Ramos (cell line): ENCODE measurements around the gene STOM.

Experiments used
- in situ Hi-C: fragments of 300-500 bp; cut with MboI; formaldehyde crosslinking; loops from one replicate; pipeline ENCODE4 v1.14.3; 2022; ENCODE audit warnings: low sequenced_read_pairs; ENCODE audit not compliant: unreplicated experiment

The STOM gene

DNA sequence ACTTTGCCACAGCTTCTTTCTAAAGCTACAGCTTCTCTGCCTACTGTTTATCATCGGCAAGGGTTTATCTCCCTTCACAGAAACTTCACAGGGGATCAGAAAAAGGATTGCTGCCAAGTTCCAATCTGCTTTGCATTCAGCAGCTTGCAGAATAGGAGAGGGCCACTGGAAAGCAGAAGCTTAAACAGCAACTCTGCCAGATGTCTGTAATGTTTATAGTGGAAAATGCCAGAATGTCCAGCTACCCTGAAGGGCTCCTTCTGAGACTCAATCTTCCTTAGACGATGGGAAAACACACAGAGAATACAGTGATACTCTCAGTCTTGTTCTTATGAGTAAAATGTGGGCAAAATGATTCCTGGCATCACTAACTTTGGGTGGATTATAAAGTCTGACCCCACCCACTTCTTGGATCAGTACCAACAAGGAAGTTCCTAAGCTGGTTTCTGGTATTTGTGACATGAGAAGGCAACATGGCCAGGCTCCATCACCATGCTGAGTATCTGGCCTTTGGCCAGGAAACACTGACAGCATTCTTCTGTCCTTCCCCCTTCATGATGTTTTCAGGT is 19.0 kb downstream of the STOM start:
- in situ Hi-C loops = no loop called here

DNA sequence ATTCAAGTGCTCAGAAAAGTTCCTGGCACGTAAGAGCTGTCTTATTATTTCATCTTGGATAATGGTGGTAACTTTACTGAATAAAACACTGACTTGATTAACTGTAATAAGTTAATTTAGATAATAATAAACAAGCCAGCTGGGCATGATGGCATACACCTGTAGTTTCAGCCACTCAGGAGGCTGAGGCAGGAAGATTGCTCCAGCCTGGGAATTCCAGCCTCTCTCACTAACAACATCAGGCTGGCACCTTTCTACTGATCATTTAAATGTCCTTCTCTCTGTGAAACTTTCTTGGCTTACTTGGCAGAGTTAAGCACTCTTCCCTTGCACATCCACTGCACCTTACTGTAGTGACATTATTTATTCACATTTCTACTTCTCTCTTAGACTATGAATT is 20.0 kb downstream of the STOM start:
- in situ Hi-C loops = no loop called here

DNA sequence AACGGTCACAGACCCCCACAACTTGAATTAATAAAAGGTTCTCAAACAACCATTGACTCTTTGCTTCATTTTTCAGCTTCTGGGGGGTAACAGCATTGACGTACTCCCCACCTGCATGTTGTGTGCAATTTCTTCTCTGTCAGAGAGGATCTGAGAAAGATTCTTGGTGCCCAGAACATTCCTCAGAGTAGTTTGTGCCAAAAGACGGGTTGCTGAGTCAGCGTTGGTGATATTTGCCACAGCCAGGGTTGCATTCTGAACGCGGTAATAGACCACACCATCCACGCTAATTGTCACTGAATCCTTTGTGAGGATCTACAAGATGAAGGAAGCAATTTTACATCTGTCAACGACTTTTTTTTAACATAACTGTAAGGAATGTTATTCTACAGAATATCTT is 21.0 kb downstream of the STOM start:
- in situ Hi-C loops = no loop called here

DNA sequence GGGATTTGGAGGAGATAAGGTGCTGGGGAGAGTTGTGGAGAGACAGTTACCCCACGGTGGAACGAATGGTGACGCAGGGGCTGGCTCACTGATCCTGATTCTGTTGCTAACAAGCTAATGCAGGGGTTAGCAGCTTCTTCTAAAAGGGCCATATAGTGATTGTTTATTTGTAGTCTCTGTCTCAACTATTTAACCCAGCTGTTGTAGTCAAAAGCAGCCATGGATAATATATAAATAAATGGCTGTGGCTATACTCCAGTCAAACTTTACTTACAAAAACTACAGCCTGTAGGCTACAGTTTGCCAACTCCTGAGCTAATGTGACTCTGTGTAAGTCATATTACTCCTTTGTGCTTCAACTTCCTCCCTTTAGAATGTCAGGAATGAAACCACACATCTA is 21.8 kb downstream of the STOM start:
- in situ Hi-C loops = no loop called here

DNA sequence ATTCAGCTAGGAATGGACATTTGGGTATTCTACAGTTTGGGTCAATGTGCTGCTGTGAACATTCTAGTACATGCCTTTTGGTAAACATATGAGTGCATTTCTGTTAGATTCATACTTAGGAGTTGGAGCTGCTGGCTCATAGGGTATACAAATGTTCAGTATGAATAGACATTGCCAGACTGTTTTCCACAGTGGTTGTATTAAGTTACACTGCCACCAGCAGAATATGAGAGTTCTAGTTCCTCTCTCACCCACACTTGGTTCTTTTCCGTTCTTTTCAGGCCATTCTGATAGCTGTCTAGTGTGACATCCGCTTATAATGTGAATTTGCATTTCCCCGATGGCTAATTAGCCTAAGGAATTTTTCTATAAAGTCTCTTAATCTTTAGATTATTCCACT is 25.0 kb downstream of the STOM start:
- in situ Hi-C loops = no loop called here

DNA sequence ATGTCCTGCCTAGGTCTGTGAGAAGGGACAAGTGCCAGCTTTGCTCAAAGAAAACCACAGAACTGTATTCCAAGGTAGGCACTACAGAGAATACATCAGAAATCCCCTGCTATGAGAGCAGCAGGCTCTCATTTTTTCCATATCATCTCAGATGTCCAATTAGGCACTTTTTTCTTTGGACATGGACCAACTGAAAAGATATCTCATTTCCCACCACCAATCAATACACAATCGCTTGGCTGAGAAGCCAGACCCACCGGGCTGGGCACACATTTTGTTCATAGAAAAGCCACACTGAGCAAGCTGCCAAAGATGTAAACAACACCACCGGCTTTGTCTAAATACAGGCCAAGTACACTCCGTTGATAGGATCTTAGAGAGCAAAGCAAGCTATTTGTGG is 25.9 kb downstream of the STOM start:
- in situ Hi-C loops = no loop called here

DNA sequence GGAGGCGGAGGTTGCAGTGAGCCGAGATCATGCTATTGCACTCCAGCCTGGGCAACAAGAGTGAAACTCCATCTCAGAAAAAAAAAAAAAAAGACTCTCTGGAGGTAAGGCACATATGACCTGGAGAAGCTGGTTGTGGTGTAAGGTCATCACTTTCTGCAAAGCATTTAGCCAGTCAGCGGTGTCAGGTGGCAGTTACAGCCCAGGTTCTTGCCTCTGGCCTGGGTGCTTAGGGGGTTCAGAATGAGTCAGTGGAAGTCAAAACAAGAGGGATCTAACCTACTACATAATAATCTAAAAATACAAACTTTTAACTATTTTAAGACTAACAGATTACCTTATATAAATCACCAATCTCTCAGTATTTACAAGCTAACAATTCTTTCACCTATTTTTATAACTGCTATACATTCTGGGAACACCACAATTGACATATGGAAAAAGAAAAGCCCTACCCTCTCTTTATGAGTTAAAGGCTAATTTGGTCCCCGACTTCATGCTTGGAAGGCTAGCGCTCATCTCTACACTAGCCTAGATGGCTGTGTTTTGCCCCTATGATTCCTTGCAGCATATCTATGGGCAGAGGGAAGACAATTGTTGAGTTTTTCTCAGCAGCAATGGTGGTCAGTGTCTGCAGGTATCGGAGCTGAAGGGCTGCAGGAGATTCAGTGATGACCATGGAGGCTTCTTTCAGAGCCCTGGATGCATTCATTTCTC is 29.2 kb downstream of the STOM start:
- in situ Hi-C loops = no loop called here

DNA sequence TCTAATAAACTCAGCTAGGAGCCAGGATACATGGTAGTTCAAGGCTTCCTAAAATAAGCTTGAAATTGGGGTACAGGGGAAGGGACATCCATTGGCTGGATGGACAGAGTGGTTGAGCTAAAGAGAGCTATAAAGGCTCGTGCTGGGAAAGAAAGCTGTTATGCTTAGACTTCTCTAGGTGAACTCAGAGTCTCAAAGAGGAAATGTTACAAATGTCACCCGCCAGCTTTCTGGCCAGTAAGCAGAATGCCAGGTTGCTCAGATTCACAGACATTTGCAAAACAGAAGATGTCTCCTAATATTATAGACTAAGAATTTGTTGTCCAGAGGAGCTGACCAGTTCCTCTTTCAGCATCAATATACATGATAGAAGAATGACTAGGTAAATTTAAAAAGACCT is 30.6 kb downstream of the STOM start:
- in situ Hi-C loops = no loop called here

DNA sequence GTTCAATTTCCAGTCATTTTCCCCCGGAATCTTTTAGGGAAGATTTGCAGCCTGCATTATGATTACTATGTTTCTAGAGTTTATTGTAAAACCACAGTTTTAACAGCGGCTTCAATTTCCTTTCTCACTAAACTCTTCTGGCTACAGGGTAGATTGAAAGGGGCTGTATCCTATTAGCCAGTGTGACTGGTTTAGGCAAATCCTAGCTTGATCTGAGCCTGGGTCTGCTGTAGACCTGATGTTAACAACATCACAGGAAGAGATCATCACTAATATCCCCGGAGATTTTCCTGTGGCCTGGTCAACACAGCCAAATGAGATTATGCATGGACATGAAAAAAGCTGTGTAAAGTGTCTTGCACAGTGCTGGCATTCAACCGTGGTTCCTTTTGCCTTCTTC is 33.4 kb downstream of the STOM start:
- in situ Hi-C loops = no loop called here

DNA sequence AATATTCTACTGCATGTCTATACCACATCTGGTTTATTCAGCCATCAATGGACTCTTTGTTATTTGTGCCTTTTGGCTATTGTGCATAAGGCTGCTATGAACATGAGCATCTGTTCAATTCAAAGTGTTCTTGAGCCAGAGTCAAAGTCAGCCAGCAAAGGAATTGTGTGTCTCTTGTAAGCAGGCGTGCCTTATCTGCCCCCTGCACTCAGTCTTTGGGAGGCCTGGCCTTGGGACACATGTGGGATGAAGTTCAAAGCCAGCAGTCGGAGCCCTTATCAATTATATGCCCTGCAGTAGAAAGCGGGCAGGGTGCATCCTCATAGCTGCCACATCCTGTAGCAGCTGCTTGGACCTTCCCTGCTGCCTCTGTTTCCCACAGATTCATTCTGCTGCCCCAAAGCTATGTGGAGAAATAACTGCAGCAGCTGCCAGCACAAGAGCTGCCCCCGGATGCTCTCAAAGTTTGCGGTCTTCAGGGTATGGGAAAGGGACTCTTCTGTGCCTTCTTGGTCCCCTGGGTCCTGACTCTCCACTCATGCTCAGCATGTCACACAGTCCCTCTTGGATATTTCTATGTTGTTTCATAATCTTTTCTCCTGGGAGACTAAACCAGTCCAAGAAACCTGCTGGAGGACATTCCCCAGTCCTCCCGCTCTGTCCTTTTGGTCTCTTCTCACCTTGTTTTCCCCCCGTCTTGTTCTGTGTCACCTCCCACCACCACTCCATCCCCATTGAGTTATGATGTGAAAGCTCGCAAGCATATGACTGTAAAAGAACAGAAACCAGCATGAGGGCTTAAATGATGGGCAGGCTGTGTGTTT is 35.9 kb downstream of the STOM start:
- in situ Hi-C loops = no loop called here

DNA sequence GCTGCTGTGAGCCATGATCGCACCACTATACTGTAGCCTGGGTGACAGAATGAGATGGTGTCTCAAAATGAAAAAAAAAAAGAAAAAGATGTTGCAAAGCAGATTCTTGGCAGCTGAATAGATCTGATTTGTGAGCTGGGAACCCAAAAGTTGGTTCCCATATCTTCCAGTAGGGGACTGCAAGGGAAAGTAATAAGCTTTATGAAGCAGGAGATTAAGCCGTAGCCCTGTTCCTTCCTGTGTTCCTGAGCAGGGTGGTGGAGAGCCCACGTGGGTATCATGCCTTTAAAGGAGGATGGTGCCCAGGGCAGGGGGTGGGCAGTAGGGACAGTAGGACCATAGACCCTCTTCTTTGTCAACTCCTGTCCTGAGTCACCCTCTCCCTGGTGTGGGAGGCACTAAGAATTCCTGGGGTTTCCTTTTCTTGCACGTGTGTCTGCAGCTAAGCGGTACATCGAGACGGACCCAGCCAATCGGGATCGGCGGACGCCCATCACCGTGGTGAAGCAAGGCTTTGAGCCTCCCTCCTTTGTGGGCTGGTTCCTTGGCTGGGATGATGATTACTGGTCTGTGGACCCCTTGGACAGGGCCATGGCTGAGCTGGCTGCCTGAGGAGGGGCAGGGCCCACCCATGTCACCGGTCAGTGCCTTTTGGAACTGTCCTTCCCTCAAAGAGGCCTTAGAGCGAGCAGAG is 37.9 kb downstream of the STOM start:
- in situ Hi-C loops = no loop called here

DNA sequence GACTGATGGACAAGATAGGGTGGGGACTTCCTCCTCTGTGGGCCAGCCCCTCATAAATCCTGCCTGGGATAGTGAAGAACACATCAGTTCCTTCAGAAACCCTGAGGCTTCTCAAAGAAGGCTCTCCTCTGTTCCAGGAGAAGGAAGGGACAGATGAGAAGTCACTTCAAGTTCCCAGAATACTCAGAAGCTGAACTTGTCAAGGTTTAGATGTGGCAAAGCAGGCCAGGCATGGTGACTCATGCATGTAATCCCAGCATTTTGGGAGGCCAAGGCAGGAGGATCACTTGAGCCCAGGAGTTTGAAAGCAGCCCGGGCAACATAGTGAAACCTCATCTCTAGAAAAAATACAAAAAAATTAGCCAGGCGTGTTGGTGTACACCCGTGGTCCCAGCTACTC is 38.5 kb downstream of the STOM start:
- in situ Hi-C loops = no loop called here

DNA sequence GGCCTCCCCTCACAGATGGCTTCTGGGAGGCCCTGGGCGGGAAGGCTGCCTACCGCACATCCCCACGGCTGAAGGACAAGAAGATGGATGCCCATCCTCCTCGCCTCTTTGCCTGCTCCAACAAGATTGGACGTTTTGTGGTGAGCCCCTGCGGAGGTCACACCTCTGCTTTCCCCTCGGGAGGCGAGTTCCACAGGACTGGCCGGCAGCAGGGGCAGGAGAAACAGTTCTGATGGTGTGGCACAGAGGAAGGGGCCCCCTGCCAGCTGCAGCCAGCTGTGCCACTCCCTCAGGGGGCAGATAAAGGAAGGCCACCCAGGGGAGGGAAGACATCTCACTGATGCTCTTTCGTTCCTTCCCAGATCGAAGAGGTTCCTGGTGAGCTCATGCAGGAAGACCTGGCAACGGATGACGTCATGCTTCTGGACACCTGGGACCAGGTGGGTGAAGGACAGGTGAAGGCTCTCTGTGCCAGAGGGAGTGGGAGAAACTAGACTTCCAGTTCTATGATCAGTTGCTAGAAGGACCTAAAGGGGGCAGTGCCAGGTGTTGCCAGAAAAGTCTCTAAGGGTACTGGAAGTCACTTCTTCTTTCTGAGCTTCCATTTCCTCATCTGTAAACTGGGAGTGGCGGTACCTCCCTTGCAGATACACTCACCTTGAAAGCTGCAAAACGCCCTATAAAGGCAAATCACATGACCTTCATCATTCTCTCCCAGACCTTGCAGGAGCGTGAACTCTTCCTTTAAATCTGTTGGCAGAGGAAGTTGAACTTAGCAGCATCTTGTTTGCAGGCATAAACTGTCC is 41.0 kb downstream of the STOM start:
- in situ Hi-C loops = no loop called here

DNA sequence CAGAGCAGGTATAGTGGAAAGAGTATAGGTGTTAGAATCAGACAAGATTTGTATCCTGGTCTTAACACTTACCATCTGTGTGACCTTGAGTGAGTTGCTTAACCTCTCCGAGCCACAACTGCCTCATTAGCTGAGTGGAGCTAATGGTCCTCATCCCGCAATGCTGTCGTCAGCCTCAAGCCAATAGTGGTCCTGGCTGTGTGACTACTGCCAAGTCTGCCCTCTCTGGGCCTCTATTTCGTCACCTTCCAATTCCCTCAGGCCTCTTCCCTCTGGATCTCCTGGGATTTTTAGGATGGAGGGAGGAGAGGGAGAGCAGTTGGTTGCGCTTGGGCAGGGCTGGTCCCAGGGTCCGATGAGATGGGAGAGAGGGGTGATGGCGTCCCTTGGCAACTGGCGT is 41.6 kb downstream of the STOM start:
- in situ Hi-C loops = no loop called here

DNA sequence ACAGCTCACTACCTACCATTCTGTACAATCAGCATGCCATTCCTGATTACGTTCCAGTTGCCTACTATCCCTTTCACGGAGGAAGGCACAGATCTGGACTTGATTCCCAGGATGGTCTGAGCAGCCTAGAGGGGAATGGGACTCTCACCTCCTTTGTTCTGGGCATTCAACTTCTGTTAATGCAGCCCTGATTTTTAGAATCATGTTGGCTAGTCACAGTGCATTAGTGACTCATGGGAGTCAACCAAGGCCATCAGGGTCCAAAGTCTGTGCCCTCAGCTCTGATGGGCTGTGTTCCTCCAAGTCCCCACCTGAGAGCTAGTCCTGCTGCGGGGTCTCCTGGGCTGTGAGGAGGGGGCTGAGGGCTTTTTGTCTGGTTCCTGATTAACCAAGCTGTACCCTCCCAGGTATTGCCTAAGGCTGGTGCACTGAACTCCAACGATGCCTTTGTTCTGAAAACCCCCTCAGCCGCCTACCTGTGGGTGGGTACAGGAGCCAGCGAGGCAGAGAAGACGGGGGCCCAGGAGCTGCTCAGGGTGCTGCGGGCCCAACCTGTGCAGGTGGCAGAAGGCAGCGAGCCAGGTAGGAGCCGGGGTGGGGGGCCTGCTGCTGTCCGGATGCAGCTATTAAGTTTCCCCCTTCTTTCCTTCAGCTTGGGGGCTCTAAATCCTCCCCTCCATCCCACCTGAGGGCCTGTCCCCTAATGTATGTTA is 43.0 kb downstream of the STOM start:
- in situ Hi-C loops = no loop called here

DNA sequence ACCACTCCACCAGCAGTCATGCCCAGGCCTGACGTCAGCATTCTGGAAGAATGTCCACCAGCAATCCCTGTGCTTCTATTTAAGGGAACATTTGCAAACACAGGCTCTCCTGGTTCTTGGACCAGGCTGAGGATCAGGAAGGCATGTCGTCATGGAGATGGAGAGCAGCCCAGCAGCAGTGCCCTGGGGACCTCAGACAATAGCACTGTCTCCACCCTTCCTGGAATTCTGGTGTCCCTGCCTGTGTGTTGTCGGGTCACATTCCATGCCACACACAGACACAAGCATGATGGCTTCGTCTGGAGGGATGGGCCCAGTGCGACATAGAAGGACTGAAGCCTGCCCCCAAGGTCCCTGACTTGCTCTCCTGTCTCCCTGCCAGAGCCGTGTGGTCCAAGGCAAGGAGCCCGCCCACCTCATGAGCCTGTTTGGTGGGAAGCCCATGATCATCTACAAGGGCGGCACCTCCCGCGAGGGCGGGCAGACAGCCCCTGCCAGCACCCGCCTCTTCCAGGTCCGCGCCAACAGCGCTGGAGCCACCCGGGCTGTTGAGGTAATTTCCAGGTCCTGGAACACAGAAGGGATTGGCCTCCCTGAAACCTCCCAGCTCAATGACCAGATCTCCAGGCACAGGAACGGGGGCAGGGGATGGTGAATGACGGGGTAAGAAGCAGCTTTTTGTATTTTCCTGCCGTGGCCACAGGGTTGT is 43.8 kb downstream of the STOM start:
- in situ Hi-C loops = no loop called here

DNA sequence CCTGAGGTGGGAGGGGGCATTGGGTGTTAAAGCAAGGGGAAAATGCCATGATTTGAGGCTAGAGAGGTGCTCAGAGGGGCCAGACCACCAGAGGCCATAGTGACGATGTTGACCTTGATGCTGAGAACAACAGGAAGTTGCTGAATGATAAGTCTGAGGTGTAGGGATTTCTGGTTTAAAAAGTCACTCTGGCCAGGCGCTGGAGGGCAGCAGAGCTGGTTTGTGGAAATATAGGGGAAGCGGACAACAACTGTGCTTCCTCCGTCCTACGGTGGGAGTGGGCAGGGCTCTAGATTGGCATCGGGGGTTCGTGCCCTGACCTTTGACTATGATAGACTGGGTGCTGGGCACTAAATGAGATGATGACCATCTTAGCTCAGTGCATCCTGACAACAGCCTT is 44.7 kb downstream of the STOM start:
- in situ Hi-C loops = no loop called here

DNA sequence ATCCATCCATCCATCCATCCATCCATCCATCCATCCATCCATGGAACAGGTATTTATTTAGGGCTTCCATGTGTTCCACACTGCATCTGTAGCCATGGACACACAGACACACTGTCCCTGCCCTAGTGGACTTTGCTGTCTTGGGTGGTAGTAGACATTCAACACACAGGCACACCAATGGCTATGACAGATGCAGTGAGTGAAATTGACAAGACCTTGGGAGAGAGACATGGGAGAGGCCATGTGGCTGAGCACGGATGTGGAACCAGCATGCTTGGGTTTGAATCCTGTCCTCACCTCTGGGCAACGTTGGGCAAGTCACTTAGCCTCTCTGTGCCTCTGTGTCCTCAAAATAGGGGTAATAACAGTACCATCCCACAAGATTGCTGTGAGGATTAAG is 45.3 kb downstream of the STOM start:
- in situ Hi-C loops = loop anchor here (5.0 kb wide), 1 partner anchor 73 kb away; no protein-coding TSS in a partner anchor

DNA sequence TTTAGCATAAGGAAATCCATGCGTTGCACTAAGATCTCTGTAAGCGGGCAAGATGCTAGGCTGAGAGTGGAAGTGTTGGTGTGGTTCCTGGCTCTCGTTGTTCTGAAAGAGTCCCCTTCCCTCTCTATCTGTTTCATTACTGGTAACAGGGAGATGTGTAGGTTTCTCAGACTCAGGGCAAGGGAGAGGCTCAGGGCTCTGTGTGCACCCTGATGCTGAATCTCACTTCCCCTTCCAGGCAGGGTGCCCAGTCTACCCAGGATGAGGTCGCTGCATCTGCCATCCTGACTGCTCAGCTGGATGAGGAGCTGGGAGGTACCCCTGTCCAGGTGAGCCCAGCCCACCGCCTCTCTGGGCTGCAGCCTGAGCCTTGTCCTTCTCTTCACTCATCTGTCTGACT is 45.7 kb downstream of the STOM start:
- in situ Hi-C loops = loop anchor here (5.0 kb wide), 1 partner anchor 73 kb away; no protein-coding TSS in a partner anchor
